HEK293T (cell line): ENCODE results near the gene ALDH7A1.

Source experiments
- FOXA1 ChIP-seq: fragments of 450-650 bp; IDR thresholded peaks from 2 replicates; pipeline ENCODE4 v1.6.1; 2016; ENCODE audit warnings: mild to moderate bottlenecking
- LEF1 ChIP-seq: fragments of 450-650 bp; IDR thresholded peaks from 2 replicates; pipeline ENCODE4 v1.6.1; 2017; ENCODE audit warnings: mild to moderate bottlenecking, borderline replicate concordance
- SUZ12 ChIP-seq: fragments of 450-650 bp; IDR thresholded peaks from 2 replicates; pipeline ENCODE4 v1.6.1; 2016; ENCODE audit warnings: mild to moderate bottlenecking
- TARDBP ChIP-seq: fragments of 450-650 bp; IDR thresholded peaks from 2 replicates; pipeline ENCODE4 v1.6.1; 2016
- ZNF384 ChIP-seq: fragments of 450-650 bp; IDR thresholded peaks from 2 replicates; pipeline ENCODE4 v1.6.1; 2016

- TF ChIP-seq ZNF384 (no peak), LEF1 (no peak), SUZ12 (no peak), FOXA1 (no peak), TARDBP (no peak)
Observed at GRCh38 chr5:126534553-126534952, 60.5 kb downstream of the ALDH7A1 start.
